ENCODE data around the gene ADCY4. TPM values are rescaled to one million over a fixed set of nuclear protein-coding genes. Genes with fewer than 3 reads are reported as not detected.
A peak's percentile ranks its signal among the peaks of the same experiment; 100 is the strongest.

Gene ADCY4
- total and polyA plus RNA-seq, 2 of the 13 experiments (the other 11 are each of a cell fraction or from before 2014, with no cell fraction given), result 0.03 TPM; not detected in 1

DNA sequence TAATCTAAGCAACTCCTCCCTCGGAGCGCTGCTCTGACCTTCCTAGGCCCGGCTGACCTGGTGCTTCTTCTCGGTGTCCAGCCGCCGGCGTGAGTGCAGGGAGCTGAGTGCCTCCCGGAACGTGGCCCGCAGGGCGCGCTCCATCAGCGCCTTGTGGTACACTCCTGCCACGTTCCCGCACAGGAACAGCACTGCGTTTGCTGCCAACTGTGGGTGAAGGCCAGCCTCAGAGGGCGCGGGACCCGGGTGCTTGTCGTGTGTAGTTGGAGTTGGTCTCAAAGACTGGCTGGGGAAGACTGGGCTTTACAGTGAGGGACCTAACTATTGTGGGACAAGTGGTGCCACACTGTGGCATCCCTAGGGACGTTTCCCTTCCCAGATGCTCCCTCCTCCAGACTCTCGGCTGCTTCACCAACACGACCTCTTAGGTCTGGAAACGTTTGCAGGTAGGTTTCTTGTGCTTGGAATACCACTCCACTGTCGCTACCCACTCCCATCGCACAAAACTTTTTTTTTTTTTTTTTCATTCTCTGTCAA, 3.1 kb downstream of the ADCY4 start (continued):
- TF ChIP-seq, protein P1, sequence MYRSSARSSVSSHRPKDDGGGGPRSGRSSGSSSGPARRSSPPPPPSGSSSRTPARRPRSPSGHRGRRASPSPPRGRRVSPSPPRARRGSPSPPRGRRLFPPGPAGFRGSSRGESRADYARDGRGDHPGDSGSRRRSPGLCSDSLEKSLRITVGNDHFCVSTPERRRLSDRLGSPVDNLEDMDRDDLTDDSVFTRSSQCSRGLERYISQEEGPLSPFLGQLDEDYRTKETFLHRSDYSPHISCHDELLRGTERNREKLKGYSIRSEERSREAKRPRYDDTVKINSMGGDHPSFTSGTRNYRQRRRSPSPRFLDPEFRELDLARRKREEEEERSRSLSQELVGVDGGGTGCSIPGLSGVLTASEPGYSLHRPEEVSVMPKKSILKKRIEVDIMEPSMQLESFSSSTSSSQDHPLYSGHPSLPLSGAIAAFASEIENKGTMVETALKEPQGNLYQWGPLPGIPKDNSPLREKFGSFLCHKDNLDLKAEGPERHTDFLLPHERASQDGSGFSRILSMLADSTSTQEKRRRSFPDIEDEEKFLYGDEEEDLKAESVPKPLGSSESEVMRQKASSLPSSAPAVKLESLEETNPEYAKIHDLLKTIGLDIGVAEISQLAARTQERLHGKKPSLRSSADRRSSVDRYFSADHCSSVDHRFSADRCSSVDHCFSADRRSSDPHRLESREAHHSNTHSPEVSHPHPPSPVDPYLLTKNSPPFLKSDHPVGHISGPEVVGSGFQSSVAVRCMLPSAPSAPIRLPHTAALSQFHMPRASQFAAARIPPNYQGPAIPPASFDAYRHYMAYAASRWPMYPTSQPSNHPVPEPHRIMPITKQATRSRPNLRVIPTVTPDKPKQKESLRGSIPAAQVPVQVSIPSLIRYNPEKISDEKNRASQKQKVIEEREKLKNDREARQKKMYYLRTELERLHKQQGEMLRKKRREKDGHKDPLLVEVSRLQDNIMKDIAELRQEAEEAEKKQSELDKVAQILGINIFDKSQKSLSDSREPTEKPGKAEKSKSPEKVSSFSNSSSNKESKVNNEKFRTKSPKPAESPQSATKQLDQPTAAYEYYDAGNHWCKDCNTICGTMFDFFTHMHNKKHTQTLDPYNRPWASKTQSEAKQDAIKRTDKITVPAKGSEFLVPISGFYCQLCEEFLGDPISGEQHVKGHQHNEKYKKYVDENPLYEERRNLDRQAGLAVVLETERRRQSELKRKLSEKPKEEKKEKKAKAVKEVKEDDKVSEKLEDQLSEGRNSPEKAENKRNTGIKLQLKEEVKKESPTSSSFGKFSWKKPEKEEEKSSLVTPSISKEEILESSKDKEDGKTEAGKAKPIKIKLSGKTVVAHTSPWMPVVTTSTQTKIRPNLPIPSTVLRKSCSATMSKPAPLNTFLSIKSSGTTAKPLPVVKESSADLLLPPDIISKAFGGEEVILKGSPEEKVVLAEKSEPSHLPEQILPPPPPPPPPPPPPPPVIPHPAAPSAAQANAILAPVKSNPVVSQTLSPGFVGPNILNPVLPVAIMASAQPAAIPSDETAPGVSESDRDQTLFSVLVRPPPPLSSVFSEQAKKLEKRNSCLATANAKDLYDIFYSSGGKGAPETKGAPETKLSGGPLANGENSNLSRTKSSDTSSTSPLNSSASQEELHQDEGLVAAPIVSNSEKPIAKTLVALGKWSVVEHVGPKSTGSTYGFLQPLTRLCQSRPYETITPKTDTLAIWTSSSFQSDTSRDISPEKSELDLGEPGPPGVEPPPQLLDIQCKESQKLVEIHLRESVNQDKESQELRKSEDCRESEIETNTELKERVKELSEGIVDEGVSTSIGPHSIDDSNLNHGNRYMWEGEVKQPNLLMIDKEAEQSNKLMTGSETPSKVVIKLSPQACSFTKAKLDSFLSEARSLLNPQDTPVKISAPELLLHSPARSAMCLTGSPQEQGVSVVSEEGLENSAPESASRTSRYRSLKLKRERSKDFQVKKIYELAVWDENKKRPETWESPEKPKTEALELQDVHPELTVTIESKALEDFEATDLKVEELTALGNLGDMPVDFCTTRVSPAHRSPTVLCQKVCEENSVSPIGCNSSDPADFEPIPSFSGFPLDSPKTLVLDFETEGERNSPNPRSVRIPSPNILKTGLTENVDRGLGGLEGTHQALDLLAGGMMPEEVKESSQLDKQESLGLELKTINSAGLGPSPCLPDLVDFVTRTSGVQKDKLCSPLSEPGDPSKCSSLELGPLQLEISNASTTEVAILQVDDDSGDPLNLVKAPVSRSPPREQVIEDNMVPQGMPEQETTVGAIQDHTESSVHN (CRISPR knock-in tag; IDR thresholded peaks at IDR 0.05), result no peak
- TF ChIP-seq RBM39 (IDR thresholded peaks at IDR 0.05; ENCODE audit: low read depth, low read length, poor library complexity, severe bottlenecking), result peak; percentile 23
- peak; percentile 29; the same call in 1 of the 2 replicates for TF ChIP-seq MEIS2 (CRISPR knock-in tag; IDR thresholded peaks at IDR 0.05)
- 0 out of 2 replicates have a peak, but pooled peaks have one; percentile 64 for TF ChIP-seq ZFP82 (CRISPR knock-in tag; IDR thresholded peaks at IDR 0.05; ENCODE audit: borderline replicate concordance)

Measured in HepG2 (cell line).